Activated CD4-positive, alpha-beta T cell treated with anti-CD3 and anti-CD28 coated beads, Interleukin-2, Interleukin-4, amounts not matched to agents 100 ng/mL and 50 ng/mL, durations not matched to agents 16 hours and 8 hours (primary cell): Measurements from ENCODE around the gene TYW1.
"Not testable (repeated sequence)": the region's sequence is repeated elsewhere in the genome, so short reads cannot be mapped to it uniquely, and the experiment has no call there.

Source experiments
- DNase-seq: peaks from one replicate; pipeline ENCODE4 v3.0.0-alpha.2; 2020; ENCODE audit warnings: low spot score

The TYW1 gene

DNA sequence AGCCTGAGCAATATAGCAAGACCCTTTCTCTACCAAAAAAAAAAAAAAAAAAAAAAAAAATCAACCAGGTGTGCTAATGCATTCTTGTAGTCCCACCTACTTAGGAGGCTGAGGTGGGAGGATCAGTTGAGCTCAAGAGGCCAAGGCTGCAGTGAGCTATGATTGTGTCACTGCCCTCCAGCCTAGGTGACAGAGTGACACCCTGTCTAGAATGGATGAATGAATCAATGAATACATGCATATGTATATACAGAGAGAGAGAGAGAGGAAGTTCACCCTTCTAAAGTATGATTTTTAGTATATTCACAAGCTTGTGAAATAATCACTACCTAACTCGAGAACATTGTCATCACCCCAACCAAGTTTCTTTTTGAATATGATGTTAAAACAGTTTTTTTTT is 138.3 kb downstream of the TYW1 start:
- peak; percentile 72 for DNase-seq

DNA sequence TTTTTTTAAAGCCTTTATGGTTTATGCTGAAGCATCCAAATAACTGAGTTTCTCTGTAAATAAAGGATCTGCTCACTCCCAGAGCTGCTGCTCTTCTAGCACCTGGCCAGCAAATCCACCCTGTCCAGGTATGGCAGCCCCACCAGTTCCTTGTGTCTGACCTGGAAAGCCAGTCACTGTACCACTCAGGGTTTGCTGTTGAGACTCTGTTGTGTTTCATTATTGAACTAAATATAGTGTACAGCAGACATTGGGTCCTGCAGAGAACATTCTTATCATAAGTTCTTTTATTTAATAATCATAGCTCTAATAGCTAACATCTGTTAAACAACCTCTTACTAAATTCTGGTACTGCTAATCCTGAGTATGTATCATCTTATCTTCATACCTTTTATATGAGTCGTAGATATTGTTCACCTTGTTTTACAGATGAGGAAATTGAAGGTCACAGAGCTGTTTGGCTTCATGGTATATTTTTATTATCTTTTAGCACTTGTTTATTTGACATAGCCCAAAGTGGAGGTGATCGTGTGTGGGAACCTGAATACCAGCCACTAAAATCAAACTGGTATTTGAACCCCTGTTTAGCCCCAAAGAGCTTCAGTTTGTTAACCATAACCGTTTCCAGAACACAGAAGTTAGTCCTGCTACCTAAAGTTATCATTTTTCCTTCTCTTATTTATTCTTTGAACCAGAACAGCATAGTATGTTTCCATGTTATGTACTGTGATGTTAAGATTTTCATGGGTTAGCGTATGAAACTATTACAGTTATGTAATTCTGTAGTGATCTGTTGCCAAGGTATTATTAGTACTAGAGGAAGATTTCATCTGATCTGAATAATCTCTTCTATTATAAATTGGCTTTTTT is 139.2 kb downstream of the TYW1 start:
- not testable (repeated sequence) for DNase-seq

DNA sequence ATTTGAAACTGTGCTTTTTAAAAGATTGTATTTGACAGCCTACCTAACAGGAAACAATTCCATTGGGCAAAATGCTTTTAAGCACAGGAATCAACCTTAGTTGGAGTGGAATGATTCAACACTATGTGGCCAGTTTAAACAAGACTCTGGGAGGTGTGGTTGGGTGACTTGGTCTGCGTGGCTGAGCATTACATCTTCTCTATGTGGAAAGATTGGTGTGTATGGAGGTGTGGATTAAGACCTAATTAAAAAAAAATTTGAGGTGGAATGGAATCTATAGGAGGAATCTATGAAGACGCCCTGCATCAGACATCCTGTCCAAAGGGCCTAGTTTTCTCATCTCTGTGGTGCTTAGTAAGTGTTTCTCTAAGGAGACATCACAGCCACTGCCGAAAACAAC is 140.9 kb downstream of the TYW1 start:
- DNase-seq, result not testable (repeated sequence)

DNA sequence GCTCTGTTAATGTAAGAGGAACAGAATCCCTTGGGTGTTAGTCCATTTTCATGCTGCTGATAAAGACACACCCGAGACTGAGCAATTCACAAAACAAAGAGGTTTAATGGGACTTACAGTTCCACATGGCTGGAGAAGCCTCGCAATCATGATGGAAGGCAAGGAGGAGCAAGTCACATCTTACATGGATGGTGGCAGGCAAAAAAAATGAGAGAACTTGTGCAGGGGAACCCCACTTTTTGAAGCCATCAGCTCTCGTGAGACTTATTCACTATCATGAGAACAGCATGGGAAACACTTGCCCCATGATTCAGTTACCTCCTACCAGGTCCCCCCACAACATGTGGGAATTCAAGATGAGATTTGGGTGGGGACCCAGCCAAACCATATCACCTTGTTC is 143.2 kb downstream of the TYW1 start:
- not testable (repeated sequence) for DNase-seq

DNA sequence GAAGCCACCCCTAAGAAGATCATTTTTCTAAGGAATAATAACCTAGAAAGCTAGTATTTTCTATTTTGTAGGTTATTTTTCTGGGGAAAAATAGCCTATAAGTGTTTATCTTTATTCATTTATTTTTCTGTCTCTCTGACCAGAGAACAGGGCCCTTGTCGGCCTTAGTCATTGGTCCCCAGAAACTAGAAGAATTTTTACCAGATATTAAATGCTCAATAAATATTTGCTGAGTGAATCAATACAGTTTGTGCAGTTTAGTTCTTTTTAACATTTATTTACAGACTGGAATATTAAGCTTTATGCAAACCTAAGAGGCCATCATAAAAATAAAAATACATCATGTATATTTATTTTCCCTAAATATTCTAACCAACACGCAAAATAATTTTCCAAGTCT is 144.4 kb downstream of the TYW1 start:
- not testable (repeated sequence) for DNase-seq

- DNase-seq, result not testable (repeated sequence)
These were observed 146.6 kb downstream of the TYW1 start for GRCh38 chr7:67143091-67143786.

- not testable (repeated sequence) for DNase-seq
These were observed 149.1 kb downstream of the TYW1 start for GRCh38 chr7:67145581-67146193.

GRCh38 chr7:67149131-67149530 is 152.5 kb downstream of the TYW1 start:
- DNase-seq, result not testable (repeated sequence)

DNA sequence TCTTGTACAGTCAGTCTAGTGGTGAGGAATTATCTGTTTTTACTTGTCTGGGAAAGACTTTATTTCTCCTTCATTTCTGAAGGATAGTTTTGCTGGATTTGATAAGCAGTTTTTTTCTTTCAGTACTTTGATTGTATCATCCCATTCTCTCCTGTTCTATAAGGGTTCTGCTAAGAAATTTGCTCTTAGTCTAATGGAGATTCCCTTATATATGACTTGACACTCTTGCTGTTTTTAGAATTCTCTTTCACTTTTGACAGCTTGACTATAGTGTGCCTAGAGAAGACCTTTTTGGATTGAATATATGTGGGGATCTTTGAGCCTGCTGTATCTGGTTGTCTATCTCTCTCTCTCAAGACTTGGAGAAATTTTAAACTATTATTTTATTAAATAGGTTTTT is 157.7 kb downstream of the TYW1 start:
- not testable (repeated sequence) for DNase-seq

GRCh38 chr7:67156064-67156463 is 159.4 kb downstream of the TYW1 start:
- not testable (repeated sequence) for DNase-seq

DNA sequence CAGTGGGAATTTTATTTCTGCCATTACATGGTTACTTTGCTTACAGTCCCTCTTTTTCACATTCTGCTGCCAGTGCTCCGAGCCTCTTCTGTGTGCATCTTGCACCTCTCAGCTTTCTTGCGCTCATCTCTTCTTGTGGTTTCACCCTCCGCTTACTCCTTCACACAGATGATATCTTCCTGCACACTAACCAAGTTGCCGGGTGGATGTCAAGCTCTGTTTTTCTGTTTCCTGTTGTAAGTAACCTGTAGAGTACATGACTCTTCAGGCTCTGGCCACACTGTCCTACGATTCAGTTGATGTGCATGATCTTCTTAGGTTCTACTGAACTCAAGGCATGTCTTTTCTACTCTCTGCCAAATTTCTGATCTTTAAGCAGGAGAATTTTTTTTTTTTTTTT is 166.7 kb downstream of the TYW1 start:
- not testable (repeated sequence) for DNase-seq

- DNase-seq, result not testable (repeated sequence)
These were observed 174.5 kb downstream of the TYW1 start for GRCh38 chr7:67171151-67171550.

DNA sequence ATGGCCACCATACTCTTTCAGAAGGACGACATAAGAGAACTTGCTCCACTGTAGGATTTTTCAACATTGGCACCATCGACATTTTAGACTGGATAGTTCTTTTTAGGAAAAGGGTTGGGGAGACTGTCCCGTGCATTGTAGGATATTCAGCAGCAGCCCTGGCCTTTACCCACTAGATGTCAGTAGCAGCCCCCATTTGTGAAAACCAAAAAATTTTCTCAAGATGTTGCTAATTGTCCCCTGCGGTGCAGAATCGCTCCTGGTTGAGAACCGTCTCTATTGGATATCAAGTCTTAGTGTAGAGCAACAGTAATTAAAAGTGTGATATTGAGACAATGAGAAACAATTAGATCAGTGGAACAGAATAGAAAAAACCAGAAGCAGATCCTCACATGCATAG is 180.1 kb downstream of the TYW1 start:
- not testable (repeated sequence) for DNase-seq

DNA sequence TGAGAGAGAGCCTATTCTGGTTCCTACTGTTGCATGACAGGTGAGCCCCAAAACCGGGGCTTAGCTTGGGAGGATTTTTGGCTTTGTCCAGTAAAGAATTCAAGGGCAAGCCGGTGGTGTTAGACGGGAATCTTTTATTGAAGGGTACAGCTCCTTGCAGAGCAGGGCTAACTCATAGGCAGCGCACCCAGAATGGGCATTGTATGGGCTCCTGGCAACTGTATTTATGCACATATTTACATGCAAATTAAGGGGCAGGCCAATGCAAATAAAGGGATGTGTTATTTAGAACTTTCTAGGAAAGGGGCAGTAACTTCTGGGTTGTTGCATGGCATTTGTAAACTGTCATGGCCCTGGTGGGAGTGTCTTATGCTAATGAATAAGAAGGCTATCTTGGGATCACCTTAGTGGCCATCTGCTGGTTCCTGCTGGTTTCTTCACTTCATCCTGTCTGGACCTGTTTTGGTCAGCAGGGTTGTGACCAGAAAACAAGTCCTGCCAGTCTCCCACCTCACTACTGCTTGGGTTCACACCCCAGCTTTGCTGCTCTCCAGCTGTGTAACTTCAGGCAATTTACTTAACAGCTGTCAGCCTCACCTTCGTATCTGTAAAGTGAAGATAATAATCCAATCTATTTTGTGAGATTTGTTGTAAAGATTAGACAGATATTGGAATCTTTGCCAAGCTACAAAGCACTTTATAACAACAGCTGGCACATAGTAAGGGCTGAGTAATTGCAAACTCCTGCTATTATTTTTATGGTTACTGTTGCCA is 182.5 kb downstream of the TYW1 start:
- not testable (repeated sequence) for DNase-seq

DNA sequence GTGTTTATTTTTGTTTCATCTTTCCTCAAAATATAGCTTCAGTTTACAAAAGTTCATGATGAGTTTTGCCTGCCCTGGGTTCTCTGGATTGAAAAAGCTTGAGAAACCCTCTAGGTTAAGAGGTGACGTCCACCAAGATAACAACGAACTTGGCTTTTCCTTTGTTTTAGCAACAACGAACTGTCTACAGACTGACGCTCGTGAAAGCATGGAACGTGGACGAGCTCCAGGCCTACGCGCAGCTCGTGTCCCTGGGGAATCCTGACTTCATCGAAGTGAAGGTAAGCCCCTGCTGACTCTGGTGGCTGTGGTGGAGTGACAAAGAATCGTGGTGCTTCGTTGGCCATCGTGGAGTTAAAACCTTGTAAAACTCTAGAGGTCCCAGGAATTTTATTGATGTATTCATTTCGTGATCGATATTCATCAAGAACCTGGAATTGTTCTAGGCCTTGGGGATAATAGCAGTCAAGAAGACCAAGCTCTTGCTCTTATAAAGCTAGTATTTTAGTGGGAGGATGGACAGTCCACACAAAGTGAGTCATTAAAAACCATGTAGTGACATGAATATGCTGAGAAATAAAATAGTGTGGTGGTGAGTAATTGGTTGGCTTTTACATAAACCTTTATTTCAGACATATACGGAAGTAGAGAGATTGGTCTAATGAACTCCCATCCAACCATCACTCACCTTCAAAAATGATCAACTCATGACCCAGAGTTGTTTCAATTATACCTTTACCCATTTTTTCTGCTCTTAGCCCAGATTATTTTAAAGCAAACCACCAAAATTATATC is 186.5 kb downstream of the TYW1 start:
- not testable (repeated sequence) for DNase-seq

DNA sequence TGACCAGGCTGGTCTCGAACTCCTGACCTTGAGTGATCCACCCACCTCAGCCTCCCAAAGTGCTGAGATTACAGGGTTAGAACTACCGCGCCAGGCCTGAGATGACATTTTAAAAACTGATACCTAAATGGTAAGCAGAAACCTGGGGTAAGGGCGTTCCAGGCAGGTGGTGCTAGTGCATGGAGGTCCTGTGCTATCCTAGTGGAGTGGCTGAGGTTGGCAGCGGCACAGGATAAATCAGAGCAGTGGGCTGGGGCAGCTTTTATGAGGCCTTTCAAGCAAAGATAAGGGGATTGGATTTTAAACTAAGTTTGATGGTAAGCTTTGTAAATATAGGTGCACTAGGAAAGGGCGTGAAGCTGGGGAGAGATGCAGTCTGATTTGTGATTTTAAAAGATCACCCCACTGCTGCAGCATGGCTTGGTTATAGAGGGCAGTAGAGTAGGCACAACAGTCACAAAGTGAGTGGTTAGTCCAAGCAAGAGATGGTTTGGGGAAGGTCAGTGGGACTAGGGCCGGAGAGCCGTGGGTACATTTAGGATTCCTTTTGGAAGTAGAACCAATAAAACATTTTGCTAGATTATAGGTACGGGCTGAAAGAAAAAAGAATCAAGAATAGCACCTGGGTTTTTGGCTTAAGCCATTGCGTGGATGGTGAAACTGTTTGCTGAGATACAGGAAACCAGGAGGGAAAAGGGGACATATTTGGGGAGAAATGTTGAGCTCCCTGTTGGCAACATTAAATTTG is 188.5 kb downstream of the TYW1 start:
- not testable (repeated sequence) for DNase-seq

DNA sequence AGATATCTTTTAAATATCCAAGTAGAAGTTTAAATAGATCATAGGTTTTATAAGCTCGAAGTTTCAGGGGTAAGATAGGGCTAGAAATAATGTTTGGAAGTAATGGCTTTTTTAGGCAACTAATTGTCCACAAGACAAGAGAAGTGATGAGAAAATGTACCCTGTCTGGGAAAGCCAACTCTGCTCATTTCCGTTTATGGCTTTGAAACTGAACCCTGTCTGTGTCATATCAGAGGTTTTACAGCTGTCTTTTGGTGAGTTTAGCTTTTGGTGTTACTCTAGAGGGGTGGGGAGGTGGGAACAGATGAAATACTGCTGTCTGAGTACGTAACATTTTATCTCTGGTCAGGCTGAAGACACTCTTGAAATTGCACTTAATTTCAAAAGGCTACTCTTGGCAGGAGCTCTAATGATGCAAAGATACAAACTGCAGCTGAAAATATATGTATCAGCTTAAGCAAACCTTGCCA is 189.1 kb downstream of the TYW1 start:
- not testable (repeated sequence) for DNase-seq

DNA sequence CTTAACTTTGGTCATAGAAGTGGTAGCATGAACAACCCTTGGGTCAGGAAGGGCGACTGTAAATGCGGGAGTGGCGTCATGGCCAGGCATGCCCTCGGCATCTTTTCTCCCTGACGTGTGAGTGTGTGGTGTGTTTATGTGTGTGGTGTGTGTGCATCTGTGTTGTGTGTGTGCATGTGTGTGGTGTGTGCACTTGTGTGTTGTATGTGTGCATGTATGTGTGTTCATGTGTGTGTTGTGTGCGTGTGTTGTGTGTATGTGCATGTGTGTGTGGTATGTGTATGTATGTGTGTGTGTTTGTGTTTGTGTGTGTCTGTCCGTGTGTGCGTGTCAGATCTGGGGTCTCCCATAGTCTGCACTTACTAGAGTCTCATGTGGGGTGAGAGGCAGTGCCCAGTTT is 192.5 kb downstream of the TYW1 start:
- not testable (repeated sequence) for DNase-seq

DNA sequence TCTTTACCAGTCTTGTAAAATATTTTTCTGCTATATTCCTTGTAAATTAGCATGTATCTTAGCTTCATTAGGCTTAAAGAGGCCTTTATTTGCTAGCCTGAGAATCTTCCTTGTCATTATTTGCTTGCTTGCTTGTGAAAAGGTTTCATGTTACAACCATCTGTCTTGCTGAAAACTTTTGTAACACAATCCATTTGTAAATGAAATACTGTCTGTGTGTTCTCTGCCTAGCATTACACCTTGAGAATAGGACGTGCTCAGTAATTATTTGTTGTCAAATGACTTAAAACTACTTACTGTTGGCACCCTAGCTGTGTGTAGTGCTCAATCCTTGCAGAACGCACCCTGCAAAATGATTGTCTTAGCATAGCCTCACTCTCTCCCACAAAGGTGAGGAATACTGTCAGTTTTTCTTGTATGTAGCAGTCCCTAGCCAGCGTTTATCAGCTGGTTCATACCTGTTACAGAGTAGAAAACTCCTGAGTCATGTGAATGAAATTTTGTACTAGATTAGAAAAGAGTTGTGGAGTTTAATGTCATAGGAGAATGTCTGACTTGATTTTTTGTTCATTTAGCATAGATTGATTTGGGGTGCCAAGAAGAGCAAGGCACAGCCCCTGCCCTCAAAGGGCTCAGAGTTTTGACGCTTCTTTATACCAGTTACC is 193.3 kb downstream of the TYW1 start:
- DNase-seq, result not testable (repeated sequence)
